ENCODE data around the gene DENND1C. TPM values are rescaled to one million over a fixed set of nuclear protein-coding genes. Genes with fewer than 3 reads are reported as not detected.

The DENND1C gene
- total and polyA plus RNA-seq, 9 of the 15 experiments (the other 6 are each of a cell fraction or from before 2014, with no cell fraction given): 0.03 to 1.2 (median 0.32) TPM; not detected in 1

DNA sequence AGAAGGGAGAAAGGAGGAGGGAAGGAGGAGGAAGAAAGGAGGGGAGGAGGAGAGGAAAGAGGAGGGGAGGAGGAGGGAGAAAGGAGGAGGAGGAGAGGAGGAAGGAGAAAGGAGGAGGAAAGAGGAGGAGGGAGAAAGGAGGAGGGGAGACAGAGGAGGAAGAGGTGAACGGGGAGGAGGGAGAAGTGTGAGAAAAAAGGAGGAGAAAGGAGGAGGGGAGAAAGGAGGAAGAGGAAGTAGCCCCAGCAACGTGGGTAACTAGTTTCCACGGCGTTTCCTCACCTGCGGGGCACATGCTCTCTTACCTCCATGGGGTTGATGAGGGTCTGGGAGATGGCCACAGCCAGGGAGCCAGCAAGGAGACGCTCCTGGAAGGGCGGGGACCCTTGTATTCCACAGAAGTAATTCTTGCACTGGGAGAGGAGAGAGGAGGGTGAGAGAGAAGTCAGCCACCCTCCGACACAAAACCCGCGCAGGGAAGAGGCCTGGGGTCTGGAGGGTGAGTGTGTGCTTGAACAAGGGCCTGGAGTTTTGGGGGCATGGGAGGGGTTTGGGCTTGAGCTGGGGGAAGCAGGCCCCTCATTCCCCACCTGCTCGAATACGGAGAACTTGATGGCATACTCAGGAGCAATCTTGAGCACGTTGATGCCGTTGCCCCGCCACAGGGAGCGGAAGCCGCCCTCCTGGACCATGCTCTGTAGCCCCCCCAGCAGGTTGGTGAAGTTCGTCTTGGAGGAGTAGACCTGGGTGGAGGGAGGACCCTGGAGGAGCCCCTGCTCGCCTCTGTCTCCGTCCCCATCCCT, 52.0 kb downstream of the DENND1C start (continued):
- TF ChIP-seq, protein P1, sequence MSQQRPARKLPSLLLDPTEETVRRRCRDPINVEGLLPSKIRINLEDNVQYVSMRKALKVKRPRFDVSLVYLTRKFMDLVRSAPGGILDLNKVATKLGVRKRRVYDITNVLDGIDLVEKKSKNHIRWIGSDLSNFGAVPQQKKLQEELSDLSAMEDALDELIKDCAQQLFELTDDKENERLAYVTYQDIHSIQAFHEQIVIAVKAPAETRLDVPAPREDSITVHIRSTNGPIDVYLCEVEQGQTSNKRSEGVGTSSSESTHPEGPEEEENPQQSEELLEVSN (IDR thresholded peaks at IDR 0.05; ENCODE audit: borderline replicate concordance in 1 of 2, extremely low read depth in 1 of 2, insufficient read depth in 1 of 2, insufficient read length in 1 of 2, low read depth in 1 of 2, low read length in 1 of 2, poor library complexity in 1 of 2, severe bottlenecking in 1 of 2): peak; percentile 29 to 59
- TF ChIP-seq JUN (IDR thresholded peaks at IDR 0.05; ENCODE audit: borderline replicate concordance, low read depth, low read length) (no peak), JUN (CRISPR knock-in tag; IDR thresholded peaks at IDR 0.05; ENCODE audit: borderline replicate concordance) (no peak), PCBP2 (IDR thresholded peaks at IDR 0.05; ENCODE audit: low read depth, low read length, poor library complexity, severe bottlenecking) (peak; percentile 86), TAF15 (IDR thresholded peaks at IDR 0.05; ENCODE audit: low read depth, low read length) (no peak)
- TF ChIP-seq, protein P2, sequence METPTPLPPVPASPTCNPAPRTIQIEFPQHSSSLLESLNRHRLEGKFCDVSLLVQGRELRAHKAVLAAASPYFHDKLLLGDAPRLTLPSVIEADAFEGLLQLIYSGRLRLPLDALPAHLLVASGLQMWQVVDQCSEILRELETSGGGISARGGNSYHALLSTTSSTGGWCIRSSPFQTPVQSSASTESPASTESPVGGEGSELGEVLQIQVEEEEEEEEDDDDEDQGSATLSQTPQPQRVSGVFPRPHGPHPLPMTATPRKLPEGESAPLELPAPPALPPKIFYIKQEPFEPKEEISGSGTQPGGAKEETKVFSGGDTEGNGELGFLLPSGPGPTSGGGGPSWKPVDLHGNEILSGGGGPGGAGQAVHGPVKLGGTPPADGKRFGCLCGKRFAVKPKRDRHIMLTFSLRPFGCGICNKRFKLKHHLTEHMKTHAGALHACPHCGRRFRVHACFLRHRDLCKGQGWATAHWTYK (CRISPR knock-in tag; IDR thresholded peaks at IDR 0.05): no peak

Measured in K562 (cell line).